OCI-LY1 (cell line): ENCODE results near the gene PRKG2.

ENCODE experiments used
- H2AFZ ChIP-seq: fragments of 200-600 bp; sonication (generic), shearing (Covaris generic); 2 replicates; pipeline ENCODE4 v1.6.0; 2014; ENCODE audit warnings: antibody characterized with exemption, mild to moderate bottlenecking, low read length
- H3F3A ChIP-seq: fragments of 200-600 bp; sonication (generic), shearing (Covaris generic); 2 replicates; pipeline ENCODE4 v1.6.0; 2014; ENCODE audit warnings: mild to moderate bottlenecking, antibody characterized with exemption, low read length, moderate library complexity; ENCODE audit not compliant: insufficient read depth
- H3K27ac ChIP-seq: fragments of 200-600 bp; sonication (generic); 2 replicates; pipeline ENCODE4 v1.5.1; 2014; ENCODE audit warnings: low read length, mixed run types, mild to moderate bottlenecking, low read depth; ENCODE audit not compliant: poor library complexity, severe bottlenecking
- H3K27me3 ChIP-seq: fragments of 200-600 bp; sonication (generic); 2 replicates; pipeline ENCODE4 v1.6.0; 2014; ENCODE audit warnings: antibody characterized with exemption, mild to moderate bottlenecking, low read length, moderate library complexity; ENCODE audit not compliant: insufficient read depth
- H3K36me3 ChIP-seq: fragments of 200-600 bp; sonication (generic); 2 replicates; pipeline ENCODE4 v1.6.1; 2014; ENCODE audit warnings: mild to moderate bottlenecking, antibody characterized with exemption, low read length, moderate library complexity, mixed read lengths; ENCODE audit not compliant: insufficient read depth
- H3K4me1 ChIP-seq: fragments of 200-600 bp; sonication (generic); 2 replicates; pipeline ENCODE4 v1.5.1; 2014; ENCODE audit warnings: mild to moderate bottlenecking, low read length, moderate library complexity; ENCODE audit not compliant: insufficient read depth, severe bottlenecking
- H3K4me2 ChIP-seq: fragments of 200-600 bp; sonication (generic), shearing (Covaris generic); 2 replicates; pipeline ENCODE4 v1.6.1; 2014; ENCODE audit warnings: low read length
- H3K4me3 ChIP-seq: fragments of 200-600 bp; sonication (generic); 2 replicates; pipeline ENCODE4 v1.5.1; 2014; ENCODE audit warnings: low read length, low read depth, mild to moderate bottlenecking, mixed read lengths; ENCODE audit not compliant: poor library complexity, severe bottlenecking
- H3K79me2 ChIP-seq: fragments of 200-600 bp; shearing (Covaris generic); 2 replicates; pipeline ENCODE4 v1.6.1; 2016; ENCODE audit warnings: mixed run types, low read length, mixed read lengths; ENCODE audit not compliant: insufficient read depth
- H3K9ac ChIP-seq: fragments of 200-600 bp; sonication (generic), shearing (Covaris generic); 2 replicates; pipeline ENCODE4 v1.6.1; 2014; ENCODE audit warnings: mild to moderate bottlenecking, low read length, mixed read lengths
- H3K9me2 ChIP-seq: fragments of 200-600 bp; sonication (generic), shearing (Covaris generic); 2 replicates; pipeline ENCODE4 v1.6.1; 2014; ENCODE audit warnings: low read depth, mild to moderate bottlenecking, low read length, mixed read lengths
- H3K9me3 ChIP-seq: fragments of 200-600 bp; shearing (Covaris generic); 2 replicates; pipeline ENCODE4 v1.6.1; 2014; ENCODE audit warnings: low read length, mixed read lengths
- H4K20me1 ChIP-seq: fragments of 200-600 bp; sonication (generic), shearing (Covaris generic); 2 replicates; pipeline ENCODE4 v1.6.0; 2016; ENCODE audit warnings: mild to moderate bottlenecking, low read length; ENCODE audit not compliant: insufficient read depth
- EZH2 ChIP-seq: fragments of 200-600 bp; sonication (generic), shearing (Covaris generic); IDR thresholded peaks from 2 replicates; pipeline ENCODE4 v1.8.0; 2017; ENCODE audit warnings: borderline replicate concordance, mixed run types, mild to moderate bottlenecking, antibody characterized with exemption, low read length, moderate library complexity, mixed read lengths
- TF ChIP-seq, protein P1 (sequence below): fragments of 200-600 bp; sonication (generic), shearing (Covaris generic); IDR thresholded peaks from 2 replicates; pipeline ENCODE4 v1.5.1; 2017; ENCODE audit warnings: mild to moderate bottlenecking, antibody characterized with exemption, low read length, moderate library complexity, mixed read lengths

PRKG2 gene

DNA sequence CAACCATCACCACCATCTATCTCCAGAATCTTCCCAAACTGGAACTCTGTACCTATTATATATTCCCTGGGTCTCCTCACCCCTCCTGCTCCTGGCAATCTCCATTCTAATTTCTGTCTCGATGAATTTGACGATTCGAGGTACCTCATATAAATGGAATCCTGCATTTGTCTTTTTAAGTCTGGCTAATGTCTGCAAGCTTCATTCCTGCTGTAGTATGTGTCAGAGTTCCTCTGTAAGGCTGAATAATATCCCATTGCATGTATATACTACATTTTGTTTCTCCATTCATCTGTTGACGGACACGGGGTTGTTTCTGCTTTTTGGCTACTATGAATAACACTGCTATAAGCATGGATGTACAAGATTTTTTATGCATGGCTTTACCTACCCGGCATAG, 19.5 kb downstream of the PRKG2 start:
- Histone ChIP-seq H3K9me3 (no peaks in the 10 kb centered on the region), H2AFZ (no peak overlapping the region), H3F3A (no peaks in the 10 kb centered on the region), H3K27me3 (no peaks in the 10 kb centered on the region; the same call in 1 of the 2 replicates), H3K4me3 (no peak overlapping the region), H3K9ac (no peak overlapping the region), H4K20me1 (no peaks in the 10 kb centered on the region), H3K4me1 (no peaks in the 10 kb centered on the region), H3K9me2 (no peaks in the 10 kb centered on the region), H3K4me2 (no peak overlapping the region), H3K79me2 (no peaks in the 10 kb centered on the region), H3K27ac (no peak overlapping the region), H3K36me3 (no peaks in the 10 kb centered on the region)
- TF ChIP-seq, protein P1, sequence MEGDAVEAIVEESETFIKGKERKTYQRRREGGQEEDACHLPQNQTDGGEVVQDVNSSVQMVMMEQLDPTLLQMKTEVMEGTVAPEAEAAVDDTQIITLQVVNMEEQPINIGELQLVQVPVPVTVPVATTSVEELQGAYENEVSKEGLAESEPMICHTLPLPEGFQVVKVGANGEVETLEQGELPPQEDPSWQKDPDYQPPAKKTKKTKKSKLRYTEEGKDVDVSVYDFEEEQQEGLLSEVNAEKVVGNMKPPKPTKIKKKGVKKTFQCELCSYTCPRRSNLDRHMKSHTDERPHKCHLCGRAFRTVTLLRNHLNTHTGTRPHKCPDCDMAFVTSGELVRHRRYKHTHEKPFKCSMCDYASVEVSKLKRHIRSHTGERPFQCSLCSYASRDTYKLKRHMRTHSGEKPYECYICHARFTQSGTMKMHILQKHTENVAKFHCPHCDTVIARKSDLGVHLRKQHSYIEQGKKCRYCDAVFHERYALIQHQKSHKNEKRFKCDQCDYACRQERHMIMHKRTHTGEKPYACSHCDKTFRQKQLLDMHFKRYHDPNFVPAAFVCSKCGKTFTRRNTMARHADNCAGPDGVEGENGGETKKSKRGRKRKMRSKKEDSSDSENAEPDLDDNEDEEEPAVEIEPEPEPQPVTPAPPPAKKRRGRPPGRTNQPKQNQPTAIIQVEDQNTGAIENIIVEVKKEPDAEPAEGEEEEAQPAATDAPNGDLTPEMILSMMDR: no peak
- no peak for TF ChIP-seq EZH2

DNA sequence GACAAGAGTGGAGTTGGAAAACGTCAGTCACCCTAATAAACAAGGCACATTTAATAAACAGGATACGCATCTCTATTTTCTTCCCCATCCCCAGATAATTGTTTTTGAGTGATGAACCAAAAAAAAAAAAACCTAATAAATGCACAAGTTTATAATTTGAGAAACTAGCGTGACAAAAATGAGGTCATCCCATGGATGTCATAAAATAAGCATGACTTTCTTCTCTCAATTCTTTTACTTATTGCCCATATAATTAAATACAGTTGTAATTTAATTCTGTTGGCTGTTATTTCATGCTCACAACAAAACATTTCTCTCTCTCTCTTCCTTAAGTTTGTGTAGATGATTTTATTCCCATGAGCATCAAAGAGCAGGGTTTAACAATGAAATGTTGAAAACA, 20.7 kb downstream of the PRKG2 start:
- no peak overlapping the region for H2AFZ ChIP-seq
- no peaks in the 10 kb centered on the region for H3K9me2 ChIP-seq
- TF ChIP-seq, protein P1: no peak
- TF ChIP-seq EZH2: no peak
- H3K27ac ChIP-seq: no peak overlapping the region
- no peaks in the 10 kb centered on the region for H3K79me2 ChIP-seq
- no peaks in the 10 kb centered on the region for H3K4me1 ChIP-seq
- no peaks in the 10 kb centered on the region for H3F3A ChIP-seq
- H3K36me3 ChIP-seq: no peaks in the 10 kb centered on the region
- H3K4me2 ChIP-seq: no peak overlapping the region
- no peaks in the 10 kb centered on the region for H4K20me1 ChIP-seq
- H3K4me3 ChIP-seq: no peak overlapping the region
- H3K9ac ChIP-seq: no peak overlapping the region
- H3K27me3 ChIP-seq: no peaks in the 10 kb centered on the region; the same call in 1 of the 2 replicates
- H3K9me3 ChIP-seq: no peaks in the 10 kb centered on the region

DNA sequence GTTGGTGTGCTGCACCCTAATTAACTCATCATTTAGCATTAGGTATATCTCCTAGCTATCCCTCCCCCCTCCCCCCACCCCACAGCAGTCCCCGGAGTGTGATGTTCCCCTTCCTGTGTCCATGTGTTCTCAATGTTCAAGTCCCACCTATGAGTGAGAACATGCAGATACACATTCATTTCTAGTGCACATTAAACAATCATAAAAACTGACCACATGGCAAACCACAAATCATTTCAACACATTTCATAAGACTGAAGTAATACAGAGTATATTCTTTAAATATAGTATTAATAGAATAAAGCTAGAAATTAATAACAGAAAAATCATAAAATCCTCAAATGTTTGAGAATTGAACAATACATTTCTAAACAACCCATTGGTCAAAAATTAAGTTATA, 34.1 kb downstream of the PRKG2 start:
- no peaks in the 10 kb centered on the region for H4K20me1 ChIP-seq
- TF ChIP-seq, protein P1: no peak
- no peak for TF ChIP-seq EZH2
- no peak overlapping the region for H2AFZ ChIP-seq

More for the DNA sequence above, 34.1 kb downstream of the PRKG2 start:
- H3K4me3 ChIP-seq: no peak overlapping the region
- H3K27me3 ChIP-seq: no peaks in the 10 kb centered on the region
- H3K79me2 ChIP-seq: no peaks in the 10 kb centered on the region
- no peak overlapping the region for H3K4me2 ChIP-seq
- H3K27ac ChIP-seq: no peak overlapping the region
- no peaks in the 10 kb centered on the region for H3K9me3 ChIP-seq
- no peaks in the 10 kb centered on the region for H3K36me3 ChIP-seq
- no peaks in the 10 kb centered on the region for H3K4me1 ChIP-seq
- H3F3A ChIP-seq: no peaks in the 10 kb centered on the region
- no peaks in the 10 kb centered on the region for H3K9me2 ChIP-seq
- H3K9ac ChIP-seq: no peak overlapping the region
